Retinal pigment epithelial cell (primary cell): Measurements from ENCODE around the gene ZNF365.

Experiments
- DNase-seq: peaks from one replicate; pipeline ENCODE4 v3.0.0-alpha.2; 2010; ENCODE audit warnings: low read depth
- H3K4me3 ChIP-seq: 2 replicates; pipeline ENCODE4 v1.5.1; 2011; ENCODE audit warnings: mild to moderate bottlenecking, low read length, control low read depth, moderate library complexity
- TF ChIP-seq, protein P1 (sequence below): conservative IDR thresholded peaks from 2 replicates; pipeline ENCODE4 v1.5.1; 2011; ENCODE audit warnings: low read depth, low read length, control low read depth, inconsistent platforms

Gene ZNF365

DNA sequence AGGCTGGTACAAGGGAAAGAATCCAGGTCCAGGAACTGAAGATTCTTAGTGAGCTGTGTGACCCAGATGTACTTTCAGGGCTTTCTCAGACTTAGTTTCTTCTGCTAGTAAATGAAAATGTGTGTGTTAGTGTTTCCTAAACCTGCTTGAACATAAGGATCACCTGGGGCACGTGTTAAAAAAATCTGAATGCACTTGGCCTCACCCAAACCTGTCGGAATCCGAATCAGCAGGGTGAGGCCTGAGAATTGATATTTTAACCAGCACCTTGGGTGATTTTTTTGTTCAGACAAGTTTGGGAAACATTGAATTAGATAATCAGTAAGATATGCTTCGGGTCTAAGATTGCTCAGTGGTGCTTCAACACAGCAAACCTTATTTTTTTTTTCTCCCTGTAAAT, 59.7 kb downstream of the ZNF365 start:
- DNase-seq: no peak
- TF ChIP-seq, protein P1, sequence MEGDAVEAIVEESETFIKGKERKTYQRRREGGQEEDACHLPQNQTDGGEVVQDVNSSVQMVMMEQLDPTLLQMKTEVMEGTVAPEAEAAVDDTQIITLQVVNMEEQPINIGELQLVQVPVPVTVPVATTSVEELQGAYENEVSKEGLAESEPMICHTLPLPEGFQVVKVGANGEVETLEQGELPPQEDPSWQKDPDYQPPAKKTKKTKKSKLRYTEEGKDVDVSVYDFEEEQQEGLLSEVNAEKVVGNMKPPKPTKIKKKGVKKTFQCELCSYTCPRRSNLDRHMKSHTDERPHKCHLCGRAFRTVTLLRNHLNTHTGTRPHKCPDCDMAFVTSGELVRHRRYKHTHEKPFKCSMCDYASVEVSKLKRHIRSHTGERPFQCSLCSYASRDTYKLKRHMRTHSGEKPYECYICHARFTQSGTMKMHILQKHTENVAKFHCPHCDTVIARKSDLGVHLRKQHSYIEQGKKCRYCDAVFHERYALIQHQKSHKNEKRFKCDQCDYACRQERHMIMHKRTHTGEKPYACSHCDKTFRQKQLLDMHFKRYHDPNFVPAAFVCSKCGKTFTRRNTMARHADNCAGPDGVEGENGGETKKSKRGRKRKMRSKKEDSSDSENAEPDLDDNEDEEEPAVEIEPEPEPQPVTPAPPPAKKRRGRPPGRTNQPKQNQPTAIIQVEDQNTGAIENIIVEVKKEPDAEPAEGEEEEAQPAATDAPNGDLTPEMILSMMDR: no peak
- no peak overlapping the region for H3K4me3 ChIP-seq

DNA sequence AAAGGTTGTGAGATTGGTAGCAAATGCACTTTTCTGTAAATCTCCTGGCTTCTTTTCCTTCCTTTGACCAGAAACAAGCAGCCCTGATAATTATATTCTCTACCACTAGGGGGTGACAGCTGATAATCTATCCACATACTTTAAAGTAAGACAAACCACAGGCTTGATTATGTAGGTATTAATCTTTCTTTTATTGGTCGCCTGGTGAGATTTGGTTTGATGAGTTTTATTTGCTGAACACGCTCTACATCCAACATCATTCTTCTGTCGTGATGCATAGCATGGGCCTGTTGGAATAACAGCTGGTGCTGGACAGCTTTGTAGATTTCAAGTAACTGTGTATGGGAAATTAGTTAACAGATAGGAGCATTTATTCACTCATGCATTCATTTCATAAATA, 63.5 kb downstream of the ZNF365 start:
- no peak overlapping the region for H3K4me3 ChIP-seq
- DNase-seq: no peak
- TF ChIP-seq, protein P1: peak; percentile 71

DNA sequence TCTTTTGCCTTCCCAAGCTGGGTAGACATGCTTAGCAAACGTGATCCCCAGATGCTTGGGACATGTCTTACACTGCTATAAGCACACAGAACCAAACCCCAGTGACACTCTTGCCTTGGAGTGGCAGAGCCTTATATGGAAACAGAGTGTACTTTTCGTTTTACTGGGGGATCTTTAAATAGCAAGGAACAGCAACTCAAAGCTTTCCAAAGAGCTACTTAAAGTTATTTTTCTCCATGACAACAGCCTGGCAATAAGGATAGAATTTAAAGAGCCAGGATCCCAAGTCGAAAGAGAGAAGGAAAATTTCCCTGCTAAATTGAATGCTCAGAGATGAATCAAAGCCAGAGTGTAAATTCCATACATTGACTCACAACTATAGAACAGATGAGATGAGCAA, 67.8 kb downstream of the ZNF365 start:
- H3K4me3 ChIP-seq: no peak overlapping the region
- no peak for DNase-seq
- TF ChIP-seq, protein P1: no peak

DNA sequence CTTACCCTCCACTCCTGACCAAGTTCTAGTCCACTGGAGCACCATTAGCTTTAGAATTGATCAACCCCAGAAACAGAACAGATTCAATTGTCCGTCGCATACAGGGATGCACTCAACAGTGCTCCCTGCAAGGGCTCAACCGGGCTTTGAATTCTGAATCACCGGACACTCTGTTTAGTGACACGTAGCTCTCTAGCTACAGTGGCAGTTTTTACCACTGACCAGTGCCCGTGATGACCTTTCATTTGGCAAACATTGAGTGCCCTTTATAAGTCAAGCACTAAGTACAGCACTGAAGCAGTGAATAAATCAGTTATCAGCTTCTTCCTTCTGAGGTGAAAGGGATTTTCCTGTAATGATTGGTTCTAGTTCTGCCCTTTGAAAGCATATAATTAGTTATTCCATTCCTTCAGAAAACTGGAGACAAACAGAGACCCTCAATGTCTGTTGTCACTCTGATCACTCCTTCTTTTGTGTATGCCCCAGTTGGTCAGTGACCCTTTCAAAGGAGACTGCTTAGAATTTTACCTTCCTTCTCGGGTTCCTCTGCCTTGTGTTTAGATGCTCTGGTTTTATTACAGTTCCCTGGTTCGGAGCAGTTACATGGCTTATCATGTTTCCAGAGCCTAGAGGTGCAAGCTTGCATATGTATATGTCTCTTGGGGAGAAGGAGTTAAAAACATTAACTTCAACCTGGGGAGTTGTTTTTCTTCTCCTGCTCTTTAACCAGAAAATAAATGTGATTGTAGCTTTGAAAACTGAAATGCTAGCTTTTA, 68.9 kb downstream of the ZNF365 start:
- H3K4me3 ChIP-seq: no peak overlapping the region
- DNase-seq: no peak
- TF ChIP-seq, protein P1: no peak

DNA sequence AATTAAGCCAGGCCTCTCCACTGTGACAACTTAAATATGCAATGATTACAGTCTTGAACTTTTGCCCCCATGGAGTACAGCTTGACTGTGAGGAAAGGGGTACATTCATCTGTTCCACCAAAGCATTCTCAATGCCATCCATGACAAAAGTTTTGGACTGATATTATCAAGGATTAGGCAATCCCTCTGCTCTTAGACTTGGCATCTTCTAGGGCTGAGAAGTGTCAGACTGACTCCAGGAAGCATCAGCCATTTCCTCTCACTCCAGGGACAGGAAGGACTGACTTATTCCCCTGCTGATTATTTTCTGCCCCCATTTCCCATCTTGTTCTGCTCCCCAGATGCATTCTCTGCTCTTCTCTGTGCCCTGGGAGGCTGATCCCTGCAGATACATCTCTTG, 69.7 kb downstream of the ZNF365 start:
- DNase-seq: no peak
- TF ChIP-seq, protein P1: no peak
- no peak overlapping the region for H3K4me3 ChIP-seq

DNA sequence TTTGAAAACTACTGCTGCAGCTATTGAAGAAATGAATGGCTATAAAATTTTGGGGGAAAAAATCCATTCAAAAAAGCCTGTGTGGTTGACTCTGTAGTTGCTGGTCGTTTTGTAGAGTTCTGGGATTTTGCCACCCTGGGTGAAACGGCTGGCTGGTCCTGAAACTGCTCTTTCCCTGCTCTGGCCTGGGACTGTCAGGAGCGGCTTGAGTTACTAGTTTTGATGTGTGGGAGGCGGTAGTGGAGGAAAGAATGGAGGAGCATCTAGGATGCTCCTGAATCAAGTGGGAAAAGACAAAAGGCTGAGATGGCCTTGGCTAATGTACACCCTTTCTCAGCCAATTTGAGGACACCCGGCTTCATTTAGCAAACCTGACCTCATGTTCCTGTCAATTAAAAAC, 72.5 kb downstream of the ZNF365 start:
- no peak overlapping the region for H3K4me3 ChIP-seq
- no peak for DNase-seq
- TF ChIP-seq, protein P1: no peak

DNA sequence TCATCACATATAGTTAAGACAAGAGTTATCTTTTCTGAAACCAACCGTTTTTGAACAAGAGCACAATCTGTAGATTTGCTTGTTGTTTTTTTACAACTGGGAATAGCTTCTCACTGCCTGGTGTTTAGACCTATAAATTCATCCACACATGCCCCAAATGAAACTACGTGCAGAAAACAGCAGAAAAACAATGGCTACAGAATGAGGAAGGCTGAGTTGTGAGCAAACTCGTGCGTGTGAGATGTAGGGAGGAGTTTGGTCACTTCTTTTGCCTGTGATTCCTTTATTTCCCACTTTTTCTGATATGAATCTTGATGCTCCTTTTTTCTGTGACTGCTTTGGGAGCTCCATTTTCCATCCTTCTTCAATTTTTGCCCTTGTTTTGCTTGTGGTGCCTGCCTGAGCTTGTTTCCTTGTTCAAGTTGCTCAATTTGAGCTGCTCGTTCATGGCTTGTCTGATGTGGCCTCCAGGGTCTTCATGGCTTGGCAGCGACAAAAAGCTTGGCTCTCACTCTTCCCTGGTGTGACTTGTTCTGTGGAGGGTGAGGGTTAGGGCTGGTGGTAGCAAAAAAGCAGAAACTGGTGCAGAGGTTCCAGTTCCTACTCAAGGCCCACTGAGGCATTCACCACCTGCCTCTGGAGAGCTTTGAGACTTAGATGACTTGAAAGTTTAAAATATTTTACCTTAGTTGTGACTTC, 76.9 kb downstream of the ZNF365 start:
- DNase-seq: no peak
- H3K4me3 ChIP-seq: no peak overlapping the region
- TF ChIP-seq, protein P1: no peak
